Activated CD8-positive, alpha-beta memory T cell treated with anti-CD3 and anti-CD28 coated beads for 4 hours (primary cell): ENCODE results near the gene PLCH2.
"Not testable (repeated sequence)": the region's sequence is repeated elsewhere in the genome, so short reads cannot be mapped to it uniquely, and the experiment has no call there.

ENCODE experiments used
- DNase-seq, 2 donors: peaks; one replicate each; pipeline ENCODE4 v3.0.0-alpha.2; 2020; ENCODE audit warnings: low read depth in 2 of 2

Gene PLCH2

DNA sequence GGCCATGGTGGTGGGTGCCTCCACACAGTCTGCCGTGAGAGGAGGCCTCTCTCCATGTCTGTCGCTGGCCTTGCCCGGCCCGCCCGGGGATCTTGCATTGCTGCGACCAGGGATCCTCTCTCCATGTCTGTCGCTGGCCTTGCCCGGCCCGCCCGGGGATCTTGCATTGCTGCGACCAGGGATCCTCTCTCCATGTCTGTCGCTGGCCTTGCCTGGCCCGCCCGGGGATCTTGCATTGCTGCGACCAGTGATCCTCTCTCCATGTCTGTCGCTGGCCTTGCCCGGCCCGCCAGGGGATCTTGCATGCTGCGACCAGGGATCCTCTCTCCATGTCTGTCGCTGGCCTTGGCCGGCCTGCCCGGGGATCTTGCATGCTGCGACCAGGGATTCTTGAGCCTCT is 35.7 kb upstream of the PLCH2 start:
- not testable (repeated sequence) for DNase-seq

DNA sequence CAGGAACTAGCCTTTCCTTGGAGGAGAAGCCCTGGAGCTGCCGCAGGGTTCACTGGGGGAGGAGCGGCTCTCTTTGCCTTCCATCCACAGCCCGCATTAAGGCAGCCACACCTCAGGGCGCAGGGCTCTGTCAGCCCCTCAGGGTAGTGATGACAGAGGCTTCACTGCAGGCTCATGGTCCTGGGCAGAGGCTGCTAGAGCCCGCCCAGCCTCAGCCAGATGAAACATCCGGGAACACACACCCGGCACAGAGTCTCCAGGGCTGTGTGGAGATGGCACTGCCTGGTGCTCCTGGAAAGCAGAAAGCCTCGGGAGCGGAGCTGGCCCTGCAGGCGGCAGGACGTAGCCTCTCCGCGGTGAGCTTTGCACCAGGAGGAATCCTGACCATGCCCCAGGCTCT is 34.3 kb upstream of the PLCH2 start:
- DNase-seq: no peak

DNA sequence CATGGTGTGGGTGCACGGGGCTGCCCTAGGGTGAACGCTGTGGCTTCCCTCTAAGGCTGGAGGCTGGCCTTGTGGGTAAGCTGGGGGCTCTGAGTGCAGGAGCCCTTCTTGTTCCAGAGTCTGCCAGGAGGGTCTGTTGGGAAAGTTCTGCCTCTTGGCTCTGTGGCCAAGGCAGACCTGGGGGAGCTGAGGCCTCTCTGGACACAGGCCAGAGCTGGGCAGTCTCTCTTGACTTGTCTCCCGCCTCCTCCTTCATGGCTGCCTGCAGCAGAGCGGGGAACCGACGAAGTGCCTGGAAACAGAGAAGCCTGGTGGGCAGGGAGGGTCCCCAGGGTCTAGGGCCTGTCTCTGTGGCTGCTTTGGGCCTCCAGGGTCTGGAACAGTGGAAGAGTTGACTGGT is 33.4 kb upstream of the PLCH2 start:
- DNase-seq: no peak

DNA sequence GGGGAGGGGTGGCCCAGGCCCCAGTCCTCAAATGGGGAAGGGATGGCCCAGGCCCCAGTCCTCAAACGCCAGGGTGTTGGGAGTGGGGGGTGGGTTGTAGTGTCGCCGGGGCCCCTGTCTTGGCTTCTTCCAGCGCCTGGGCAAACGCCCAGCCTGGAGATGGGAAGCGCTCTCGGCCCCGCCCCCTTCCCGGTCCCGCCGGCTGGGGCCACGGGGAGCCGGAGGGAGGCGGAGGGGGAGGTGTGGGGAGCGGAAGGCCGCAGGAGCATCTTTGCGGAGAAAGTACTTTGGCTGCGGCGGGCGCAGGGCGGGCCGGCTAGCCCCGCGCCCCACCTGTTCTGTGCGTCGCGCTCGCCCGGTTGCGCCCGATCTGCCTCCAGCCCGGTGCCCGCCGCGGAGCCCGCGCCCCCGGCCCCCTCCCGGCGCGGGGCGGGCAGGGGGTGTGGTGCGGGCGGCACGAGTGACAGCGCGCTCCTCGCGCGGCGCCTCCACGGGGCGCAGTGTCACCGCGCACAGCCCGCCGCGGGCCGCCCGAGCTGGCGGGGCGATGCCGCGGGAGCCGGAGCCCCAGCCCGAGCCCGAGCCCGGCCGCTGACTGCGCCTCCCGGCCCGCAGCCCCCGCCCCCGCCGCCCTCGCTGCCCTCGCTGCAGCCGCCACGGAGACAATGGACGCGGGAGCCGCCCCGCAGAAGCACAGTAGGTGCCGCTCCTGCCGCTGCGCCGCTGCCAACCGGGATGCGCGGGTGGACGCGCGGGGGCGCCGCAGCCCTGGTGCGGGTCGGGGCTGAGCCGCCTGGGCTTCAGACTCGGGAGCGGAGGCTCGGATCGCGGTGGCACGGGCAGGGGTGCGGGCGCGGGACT is 32.6 kb upstream of the PLCH2 start:
- DNase-seq: no peak

DNA sequence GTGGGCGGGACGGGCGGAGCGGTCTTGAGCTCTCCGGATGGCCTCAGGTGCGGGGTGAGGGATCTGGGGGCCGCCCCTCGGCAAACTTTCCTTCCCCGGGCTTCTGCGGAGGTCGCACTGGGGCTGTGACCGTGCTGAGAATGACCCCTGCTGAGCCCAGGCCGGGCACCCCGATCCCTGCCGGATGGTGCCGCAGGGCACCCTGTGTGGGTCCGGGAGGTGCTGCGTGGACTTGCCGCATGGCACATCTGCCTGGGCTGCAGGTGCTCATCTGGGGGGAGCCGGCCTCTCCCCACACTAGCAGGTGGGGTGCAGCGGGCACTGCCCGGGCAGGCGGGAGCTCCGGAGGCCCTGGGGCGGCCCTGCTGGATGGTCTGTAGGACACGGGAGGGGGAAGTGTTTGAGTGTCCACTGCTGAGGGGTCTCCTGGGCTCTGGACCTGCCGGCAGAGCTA is 31.9 kb upstream of the PLCH2 start:
- DNase-seq: no peak

DNA sequence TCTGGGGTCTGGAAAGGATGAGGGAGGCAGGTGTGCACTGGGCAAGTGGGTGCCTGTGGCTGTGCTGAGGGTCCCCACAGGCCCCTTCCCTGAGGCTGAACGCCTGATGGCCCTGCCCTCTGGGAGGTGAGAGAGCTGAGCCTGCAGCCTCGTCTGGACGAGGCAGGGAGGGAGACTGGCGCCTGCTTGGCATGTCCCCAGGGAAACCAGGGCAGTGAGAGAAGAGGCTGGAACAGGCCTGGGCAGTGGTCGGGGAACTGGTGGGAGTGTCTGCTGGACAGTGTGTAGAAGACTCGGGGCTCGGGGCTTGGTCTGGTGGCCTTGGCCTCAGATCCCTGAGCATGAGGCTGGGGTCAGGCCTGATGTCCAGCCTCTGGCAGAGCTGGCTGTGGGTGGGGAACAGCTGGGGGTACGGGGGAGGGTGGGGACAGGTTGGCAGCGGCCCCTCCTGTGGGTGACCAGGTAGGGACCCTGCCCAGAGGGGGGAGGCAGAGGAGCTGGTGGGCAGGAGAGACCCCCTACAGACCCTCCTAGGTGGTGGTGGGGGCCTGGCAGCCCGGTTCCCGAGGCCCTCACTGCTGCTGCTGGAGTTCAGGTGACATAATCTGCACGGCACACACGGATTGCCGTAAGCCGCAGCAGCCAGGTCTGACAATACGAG is 30.8 kb upstream of the PLCH2 start:
- no peak for DNase-seq

DNA sequence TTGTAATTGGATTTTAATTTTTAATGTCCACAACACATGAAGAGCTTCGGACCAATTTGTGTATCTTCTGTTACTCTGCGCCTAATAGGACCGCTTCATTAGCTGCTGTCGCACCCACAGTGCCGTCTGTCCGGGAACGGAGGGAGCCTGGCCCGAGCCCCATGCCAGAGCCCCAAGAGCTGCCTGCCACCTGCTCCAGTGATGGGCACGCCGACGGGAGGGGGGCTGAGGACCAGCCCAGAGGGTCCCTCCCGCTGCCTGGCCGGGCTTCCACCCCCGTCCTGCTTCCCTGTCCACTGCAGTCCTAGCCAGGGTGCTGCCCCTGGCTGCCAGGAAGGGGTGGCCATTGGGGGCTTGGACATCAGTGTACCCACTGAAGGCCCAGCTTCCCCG is 30.3 kb upstream of the PLCH2 start:
- no peak for DNase-seq

DNA sequence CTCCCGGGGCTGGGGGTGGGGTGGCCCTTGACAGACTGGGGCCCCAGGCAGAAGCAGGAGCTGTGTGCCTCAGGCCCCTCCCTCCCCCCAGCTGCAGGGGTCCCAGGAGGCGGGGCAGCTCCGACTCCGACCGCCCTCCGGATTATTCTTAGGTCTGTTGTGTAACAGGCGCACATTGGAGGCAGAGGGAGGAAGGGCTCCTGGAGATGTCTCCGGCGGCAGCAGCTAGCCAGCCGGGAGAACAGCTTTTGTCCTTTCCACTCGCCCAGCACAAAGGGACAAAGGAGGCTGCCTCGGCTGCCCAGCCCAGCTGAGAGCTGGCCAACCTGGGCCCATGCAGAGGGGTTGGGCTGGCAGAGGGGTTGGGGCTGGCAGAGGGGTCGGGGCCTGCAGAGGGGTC is 29.7 kb upstream of the PLCH2 start:
- DNase-seq: no peak

DNA sequence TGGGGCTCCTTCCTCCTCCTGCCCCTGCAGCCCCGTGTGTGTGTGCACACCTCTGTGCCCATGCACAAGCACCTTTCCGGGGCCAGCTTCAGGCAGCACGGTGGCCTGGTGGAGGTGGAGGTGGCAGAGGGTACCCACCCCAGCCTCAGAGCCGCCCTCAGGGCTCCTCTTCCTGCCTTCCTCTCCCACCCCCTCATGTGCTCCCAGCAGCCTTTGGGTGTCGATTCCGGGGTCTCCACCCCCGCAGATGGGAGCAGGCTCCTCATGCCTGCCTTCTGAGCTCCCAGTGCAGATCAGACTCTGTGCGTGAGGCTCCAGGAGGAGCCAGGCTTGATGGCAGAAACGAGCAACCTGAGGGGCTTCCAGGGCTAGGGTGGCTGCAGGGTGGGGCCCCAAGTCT is 29.2 kb upstream of the PLCH2 start:
- DNase-seq: no peak

DNA sequence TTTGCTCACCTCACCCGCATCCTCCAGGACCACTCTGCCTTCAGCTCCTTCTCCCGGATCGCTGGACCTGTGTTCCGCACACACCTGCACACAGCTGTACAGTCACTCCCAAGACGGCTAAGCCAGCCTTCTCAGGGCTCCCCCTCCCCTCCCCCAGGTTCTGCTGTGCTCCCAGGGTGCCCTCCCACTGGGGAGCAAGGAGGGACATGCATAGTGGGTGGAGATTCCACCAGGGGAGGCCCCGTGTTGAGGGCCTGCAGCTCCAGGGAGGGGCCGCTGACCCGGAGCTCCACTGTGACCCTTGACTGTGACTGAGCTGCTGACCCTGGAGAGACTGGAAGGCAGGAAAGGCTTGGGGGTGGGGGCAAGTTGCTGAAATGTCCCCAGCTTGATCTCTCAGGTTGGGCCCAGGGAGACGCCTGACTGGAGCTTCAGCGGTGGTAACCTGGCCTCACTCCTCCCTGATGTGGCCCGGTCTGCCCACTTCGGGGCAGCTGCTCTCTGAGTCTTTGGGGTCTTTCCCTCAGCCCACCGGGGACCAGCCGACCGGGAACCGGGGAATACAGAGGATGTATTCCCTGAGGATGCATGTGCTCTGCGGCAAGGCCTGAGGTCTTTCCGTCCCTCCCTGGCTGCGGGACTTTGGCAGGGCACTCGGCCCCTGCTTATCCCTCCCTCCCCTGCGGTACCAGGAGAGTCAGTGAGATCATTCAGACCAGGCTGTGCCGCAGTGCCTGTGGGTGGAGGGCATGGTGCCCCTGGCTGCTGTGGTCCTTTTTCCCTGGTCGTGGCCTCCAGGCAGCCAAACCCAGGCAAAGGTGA is 28.6 kb upstream of the PLCH2 start:
- DNase-seq: no peak

DNA sequence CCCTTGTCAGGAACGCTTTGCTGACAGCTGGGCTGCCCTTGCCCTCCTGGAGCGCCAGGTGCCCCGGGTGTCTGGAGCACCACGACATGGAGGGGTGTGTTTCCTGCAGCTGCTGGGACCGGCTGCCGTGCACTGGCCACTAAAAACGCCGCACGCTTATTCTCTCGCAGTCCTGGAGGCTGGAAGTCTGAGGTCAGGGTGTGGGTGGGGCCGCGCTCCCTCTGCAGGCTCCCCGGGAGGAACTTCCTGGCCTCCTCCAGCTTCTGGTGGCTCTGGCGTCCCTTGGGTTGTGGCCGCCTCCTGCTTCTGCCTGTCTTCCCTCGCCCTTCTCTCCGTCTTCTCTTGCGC is 28.0 kb upstream of the PLCH2 start:
- no peak for DNase-seq

DNA sequence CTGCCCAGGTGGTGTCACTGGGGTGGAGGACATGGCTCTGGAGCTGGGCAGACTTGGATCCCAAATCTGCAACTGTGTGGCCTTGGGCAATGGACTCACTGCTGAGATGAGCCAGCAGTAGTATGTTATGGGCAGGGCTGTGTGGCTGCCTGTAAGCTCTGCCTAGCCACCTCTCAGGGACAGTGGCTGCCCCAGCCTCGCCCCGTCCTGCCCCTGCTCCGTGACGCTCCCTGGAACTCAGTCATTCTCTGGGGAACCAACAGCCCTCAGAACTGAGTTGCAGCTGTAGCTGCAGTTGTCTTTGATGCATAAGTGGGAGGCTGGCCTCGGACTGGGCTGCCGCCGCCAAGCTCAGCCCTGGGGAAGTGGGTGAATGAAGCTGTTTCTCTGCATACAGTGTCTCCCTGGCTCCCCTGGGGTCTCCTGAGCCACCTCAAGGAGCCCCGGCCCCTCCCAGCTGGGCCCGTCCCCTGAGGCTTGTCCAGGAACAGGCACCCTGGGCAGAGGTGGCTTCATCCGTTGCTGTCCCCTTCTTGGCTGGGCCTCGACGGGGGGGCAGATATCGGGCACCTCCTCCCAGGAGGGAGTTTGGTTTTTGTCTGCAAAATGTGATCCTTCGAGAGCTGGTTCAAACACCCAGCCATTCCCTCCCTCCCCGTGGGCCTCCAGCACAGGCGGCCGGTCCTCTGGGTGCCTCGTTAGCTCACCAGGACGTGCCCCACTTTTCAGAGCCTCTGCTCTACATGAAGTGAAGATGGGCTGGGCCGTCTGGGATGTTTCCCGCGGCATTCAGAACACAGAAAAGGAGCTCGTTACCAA is 26.2 kb upstream of the PLCH2 start:
- DNase-seq: no peak

DNA sequence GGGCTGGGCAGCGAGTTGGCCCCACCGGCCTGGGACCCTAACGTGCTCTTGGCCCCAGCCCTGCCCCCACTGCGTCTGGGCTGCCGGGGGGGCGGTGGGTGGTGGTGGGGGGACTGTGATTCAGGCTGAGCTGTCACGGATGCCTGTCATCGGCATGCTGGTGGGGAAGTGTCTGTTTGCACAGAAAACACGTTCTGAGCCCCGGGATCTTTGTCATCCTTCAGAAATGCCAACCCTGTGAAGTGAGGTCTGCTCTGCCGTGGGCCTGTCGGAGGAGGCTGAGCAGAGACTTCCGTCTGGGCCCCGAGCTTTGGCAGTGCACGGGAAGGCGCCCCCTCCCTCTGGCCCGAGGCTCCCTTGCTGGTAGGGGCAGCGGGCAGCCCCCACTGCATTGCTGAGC is 24.3 kb upstream of the PLCH2 start:
- no peak for DNase-seq

DNA sequence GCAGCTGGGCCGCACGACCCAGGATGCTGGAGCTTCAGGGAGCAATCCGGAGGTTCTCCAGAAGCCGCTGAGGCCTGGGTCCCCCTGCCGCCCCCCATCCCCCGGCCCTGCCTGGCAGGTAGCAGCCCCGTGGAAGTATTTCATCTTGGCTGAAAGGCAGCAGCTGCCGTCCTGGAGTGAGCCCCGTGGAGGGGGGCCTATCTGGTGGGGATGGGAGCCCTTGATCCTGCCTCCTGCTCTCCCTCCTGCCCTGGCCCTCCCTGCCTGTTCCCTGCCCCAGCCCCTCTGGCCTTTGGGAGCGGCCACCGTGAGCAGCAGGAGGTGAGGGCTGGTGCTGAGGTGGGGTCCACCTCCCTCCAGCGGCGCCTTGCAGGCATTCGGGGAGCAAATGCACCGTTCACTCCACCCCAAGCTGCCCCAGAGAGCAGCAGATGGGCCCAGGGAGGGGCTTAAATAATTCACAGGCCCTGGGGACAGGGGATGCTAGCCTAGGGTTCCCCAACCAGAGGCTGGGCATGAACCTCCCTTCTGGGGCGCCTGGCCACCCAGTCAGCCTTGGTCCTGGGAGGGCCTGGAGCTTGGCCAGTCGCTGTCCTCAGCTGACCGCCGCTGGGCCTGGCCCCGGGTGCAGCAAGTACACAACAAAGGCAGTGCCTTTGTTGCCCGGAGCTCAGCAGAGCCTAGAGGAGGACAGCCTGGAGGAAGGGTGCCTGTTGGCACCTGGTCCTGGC is 23.7 kb upstream of the PLCH2 start:
- no peak for DNase-seq

DNA sequence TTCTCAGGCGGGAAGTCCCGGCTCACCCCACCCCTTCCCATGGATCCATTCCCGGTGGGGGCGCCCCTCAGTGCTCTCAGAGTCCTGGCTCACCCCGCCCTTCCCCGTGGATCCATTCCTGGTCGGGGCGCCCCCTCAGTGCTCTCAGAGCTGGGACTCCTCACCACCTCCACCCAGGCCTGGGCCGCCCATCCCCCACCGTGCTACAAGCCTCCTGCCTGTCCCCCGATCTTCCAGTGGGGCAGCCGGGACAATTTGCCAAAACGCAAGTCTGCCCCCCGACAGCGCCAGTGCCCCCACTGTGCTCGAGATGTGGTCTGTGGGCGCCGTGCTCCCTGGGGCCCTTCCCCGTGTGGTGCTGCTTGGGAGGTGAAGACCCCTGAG is 23.2 kb upstream of the PLCH2 start:
- no peak for DNase-seq

DNA sequence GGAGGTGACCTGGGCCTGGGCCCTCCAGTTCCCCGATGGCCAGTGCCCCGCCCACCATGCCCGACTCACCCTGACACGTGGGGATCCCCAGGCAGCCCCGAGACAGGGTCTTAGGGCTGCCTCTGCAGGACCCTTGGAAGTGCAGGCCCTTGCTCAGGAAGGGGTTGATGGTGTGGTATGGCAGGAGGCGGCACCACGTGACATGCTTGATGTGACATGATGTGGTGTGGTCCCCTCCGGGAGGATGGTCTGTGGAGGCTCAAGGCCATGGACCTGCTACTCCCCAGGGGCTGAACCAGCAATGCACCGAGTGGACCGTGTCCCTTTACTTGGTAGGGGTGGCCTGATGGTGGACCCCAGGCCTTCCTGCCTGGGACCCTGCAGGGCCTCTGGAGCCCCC is 21.9 kb upstream of the PLCH2 start:
- no peak for DNase-seq

DNA sequence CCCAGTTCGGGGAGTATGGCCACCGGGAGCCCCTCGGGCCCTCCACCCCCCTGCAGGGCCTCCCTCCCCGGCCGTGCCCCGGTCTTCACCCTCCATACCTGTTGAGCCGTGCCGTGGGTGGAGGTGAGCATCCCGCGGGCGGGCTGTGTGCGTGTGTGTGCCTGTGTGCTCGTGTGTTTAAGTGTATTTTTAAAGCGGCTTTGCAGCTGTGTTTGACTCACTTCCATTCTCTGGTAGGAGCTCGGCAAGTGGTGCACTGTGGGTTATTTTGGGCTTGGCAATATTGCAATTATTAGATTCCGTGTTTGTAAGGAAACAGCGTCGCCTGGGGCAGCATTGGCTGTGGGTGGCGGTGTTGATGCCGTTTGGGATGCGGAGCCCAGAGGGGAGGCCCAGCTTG is 20.3 kb upstream of the PLCH2 start:
- DNase-seq: no peak

DNA sequence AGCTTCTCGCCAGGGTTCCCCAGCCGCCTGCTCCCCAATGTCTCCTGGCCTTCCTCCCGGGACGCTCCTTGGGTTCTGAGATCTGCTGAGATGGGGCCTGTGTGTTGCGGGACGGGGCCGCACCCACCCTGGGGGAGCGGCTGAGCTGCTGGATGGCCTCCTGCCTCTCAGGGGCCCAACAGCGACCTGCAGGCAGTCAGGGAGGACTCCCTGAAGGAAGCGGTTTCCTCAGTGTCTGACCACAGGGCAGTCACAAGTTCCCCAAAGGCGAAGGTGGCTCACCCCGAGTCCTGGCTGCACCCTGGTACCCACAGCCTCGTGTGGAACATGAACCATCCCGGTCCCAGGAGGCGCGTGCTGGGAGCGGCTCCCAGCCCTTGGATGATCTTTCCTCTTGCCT is 18.6 kb upstream of the PLCH2 start:
- no peak for DNase-seq

DNA sequence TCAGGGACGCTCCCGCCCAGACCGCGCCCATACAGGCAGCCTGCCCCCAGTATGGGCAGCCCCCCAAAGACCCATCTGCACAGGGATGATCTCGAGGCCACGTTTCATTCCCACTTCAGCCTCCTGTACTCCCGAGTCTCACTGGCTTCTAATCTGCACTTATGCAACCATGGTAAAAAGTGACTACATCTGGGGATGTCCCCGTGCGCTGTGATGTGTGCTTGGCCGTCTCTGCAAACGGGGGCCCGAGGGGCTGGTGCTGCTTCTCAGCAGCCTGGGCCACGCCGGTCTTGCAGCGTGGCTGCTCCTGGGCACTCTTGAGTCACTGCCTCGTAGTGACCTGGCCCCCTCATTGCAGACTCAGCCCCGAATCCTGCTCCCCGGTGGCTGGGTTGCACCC is 17.4 kb upstream of the PLCH2 start:
- DNase-seq: no peak

DNA sequence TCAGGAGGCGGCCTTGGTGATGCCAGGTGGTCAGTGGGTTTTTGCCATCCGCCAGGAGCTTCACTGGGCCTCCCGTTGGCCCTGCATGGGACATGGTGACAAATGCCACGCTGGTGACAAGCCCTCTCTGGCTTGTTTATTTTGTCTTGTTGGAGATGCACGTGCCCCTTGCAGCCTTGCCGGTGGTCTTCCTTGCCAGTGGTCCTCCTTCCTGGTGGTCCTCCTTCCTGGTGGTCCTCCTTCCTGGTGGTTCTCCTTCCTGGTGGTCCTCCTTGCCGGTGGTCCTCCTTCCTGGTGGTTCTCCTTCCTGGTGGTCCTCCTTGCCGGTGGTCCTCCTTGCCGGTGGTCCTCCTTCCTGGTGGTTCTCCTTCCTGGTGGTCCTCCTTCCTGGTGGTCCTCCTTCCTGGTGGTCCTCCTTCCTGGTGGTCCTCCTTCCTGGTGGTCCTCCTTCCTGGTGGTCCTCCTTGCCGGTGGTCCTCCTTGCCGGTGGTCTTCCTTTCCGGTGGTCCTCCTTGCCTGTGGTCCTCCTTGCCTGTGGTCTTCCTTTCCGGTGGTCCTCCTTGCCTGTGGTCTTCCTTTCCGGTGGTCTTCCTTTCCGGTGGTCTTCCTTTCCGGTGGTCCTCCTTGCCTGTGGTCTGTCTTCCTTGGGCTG is 16.9 kb upstream of the PLCH2 start:
- not testable (repeated sequence) for DNase-seq

DNA sequence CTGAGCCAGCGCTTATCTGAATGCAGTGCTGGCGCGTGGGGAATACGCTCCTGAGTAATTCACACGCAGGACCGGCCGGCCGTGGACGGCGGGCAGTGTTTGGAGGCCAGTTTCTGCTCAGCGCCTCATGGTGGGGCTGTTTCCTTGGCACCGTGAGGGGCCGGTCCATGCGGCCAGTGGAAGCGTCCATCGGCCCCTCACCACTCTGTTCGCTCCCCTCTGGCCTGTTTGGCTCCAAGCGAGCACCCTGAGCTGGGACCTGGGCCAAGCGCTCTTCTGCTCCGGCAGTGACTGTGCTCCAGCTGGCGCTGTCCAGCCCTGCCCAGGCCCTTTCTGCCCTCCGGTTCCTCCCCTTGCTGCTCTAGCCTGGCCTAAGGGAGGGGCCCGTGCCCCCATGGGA is 16.3 kb upstream of the PLCH2 start:
- no peak for DNase-seq
